Stimulated activated CD8-positive, alpha-beta memory T cell treated with anti-CD3 and anti-CD28 coated beads, Interleukin-2, amount 100 ng/mL, for 48 hours (primary cell): ENCODE results near the gene MBNL1.

ENCODE experiments used
- DNase-seq, 2 donors: peaks; one replicate each; pipeline ENCODE4 v3.0.0-alpha.2; 2020; ENCODE audit warnings: low read depth in 2 of 2

The MBNL1 gene

DNA sequence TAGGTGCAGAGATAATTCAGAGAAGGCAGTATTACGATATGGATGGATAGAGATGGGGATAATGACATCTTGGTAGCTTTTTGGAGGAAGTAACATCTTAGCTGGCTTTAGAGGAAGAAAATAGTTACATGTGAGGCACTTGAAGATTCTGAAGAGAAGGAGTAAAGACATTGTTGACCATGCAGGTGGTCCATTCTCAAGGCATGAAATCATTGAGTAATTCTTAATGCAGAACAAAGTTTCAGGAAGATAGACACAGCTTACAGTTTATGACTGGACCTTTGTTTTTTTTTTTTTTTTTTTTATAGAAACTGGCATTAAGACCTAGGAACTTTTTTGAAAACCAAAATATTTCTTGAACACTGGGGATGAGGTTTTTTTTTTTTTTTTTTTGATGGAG lies 28.2 kb downstream of the MBNL1 start:
- DNase-seq, result no peak

DNA sequence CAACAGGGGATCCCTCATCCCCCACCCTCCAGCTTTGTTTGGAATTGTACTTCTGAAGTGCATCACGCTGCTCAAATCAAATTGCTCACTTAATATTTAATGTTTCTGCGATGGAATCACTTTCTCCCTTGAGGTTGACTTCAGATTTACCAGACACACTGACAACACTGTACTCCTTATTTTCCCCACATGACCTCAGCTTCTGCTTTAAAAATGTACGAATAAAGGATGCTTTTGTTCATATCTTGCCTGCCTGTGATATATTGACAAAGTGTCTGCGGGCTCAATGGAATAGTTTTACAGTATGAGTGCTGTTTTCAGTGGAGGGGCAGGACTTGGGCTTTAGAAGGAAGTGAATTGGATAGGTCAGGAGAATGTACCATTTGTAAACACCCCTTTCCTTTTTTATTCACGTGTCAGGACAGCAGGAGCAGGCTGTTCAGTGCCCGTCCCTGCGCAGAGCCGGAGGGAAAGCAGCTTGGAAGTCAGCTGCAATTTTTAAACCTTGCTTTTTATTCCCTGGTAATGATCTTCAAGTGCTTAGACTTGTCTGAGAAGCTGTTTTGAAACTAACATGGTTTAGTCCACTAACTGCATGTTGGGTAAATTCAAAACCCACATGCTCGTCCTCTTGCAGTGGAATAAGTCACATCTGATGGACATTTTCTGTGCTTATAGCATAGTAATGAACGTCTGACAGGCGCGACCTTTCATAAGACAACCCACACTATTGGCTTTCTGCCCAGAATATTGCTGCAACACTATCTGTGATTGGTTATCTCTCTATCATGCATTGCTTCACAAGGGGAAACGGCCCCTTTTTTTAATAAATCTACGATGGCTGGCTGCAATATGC lies 29.9 kb downstream of the MBNL1 start:
- no peak for DNase-seq

GRCh38 chr3:152299249-152299976 lies 30.7 kb downstream of the MBNL1 start:
- no peak for DNase-seq

DNA sequence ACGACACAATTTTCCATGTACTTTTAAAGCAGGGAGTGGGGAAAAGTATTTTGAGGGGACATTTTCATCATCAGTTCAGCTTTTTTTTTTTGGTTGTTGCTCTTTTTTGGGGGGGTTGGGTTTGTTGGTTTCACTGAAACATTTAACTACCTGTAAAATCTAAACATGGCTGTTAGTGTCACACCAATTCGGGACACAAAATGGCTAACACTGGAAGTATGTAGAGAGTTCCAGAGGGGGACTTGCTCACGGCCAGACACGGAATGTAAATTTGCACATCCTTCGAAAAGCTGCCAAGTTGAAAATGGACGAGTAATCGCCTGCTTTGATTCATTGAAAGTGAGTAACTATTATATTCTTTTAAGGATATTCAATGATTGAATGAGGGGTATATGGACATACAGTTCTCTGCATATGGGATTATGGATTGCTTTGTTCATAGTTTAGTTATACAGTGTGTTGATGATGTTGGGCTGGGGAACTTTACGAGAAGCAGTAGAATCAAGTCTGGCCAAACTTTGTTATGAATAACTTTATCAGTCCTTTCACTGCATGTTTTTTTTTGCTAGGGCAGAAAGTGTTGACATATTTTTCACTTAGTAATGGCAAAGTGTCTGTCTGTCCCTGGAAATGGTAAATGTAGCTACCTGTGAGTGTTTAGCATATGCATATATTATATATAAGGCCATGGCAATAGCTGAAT lies 31.5 kb downstream of the MBNL1 start:
- no peak for DNase-seq

DNA sequence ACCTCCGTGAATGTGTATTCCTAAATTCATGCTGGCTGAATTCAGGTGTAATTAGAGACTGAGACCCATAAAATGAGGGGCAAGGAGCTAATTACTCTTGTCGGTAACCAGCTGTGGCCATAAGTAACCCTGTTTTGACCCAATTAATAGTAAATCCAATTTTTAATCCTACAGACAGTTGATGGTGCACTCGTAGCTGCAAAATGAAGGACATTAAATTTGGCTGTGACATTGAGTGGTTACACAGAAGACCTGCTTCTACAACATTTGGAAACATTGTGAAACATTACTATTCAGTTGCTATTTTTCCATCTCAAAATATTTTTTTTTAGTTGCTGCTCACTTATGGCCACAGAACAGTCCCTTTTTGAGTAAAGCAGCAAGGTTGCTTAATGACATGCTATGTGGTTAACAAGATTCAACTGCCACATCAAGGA lies 33.0 kb downstream of the MBNL1 start:
- DNase-seq, result no peak

DNA sequence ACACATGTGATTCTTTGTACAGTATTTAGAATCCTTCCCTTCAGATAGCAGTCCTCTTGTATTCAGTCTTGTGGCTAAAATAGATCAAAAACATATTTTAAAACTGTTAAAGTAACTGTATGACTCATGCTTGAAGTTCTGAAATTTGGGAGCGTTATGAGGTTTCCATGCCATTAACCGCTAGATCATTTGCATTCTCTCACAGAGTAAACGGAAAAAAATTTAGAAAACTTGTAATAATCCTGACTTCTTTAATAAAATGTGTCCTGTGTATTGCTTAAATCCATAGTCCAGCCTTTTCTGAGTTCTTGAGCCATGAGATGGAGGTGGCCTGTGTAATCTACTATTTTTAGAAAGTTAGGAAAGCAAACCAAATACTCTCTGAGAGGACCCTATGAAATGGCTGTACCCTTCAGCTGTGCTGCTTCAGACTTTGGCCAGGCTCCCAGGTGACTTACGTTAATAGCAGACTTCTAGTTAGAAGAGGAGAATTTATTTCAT lies 33.8 kb downstream of the MBNL1 start:
- no peak for DNase-seq

- DNase-seq, result no peak
Measured at GRCh38 chr3:152304160-152304559, 35.4 kb downstream of the MBNL1 start.

DNA sequence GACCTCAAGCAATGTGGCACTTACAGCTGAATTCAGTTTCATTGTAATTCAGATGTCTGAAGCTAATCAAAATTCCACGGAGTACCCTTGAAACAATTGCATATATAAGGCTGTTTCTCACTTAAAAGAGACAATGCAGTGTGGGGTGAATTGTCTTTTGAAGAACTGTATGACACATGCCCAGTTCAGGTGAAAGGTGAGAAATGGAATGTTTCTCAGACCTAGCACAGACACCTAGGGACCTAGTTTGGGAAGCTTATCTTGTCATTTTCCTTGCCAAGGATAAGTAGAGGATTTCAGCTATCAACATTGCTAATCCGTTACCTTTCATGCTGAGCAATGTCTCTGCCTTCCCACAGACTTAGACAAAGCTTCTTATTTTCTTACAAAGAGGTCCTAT lies 36.3 kb downstream of the MBNL1 start:
- no peak for DNase-seq

- no peak for DNase-seq
Measured at GRCh38 chr3:152307829-152308474, 39.2 kb downstream of the MBNL1 start.

DNA sequence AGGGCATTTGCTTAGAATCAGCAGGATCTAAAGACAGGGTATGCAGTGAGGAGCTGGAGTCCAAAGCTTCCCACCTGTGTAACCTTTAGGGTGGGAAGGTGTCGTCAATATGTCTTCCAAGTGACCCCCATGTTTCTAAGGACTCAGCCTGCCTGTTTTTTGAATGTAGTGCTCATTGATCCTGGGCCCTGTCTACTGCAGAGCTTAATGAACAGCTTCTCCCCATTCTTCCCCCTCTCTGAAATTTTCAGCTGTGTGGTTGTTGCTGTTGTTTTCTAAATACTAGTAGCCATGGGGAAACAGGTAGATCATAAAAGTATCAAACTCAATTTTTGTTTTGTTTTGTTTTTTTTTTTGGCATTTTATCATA lies 39.7 kb downstream of the MBNL1 start:
- DNase-seq, result no peak

GRCh38 chr3:152309031-152309430 lies 40.3 kb downstream of the MBNL1 start:
- DNase-seq, result no peak

GRCh38 chr3:152309535-152310307 lies 41.0 kb downstream of the MBNL1 start:
- DNase-seq, result no peak

- DNase-seq, result no peak
Measured at GRCh38 chr3:152313430-152313829, 44.7 kb downstream of the MBNL1 start.

- no peak for DNase-seq
Measured at GRCh38 chr3:152313914-152314313, 45.2 kb downstream of the MBNL1 start.

GRCh38 chr3:152314677-152315353 lies 46.1 kb downstream of the MBNL1 start:
- DNase-seq, result no peak

- no peak for DNase-seq
Measured at GRCh38 chr3:152315623-152316022, 46.9 kb downstream of the MBNL1 start.

- no peak for DNase-seq
Measured at GRCh38 chr3:152316318-152316717, 47.6 kb downstream of the MBNL1 start.

- no peak for DNase-seq
Measured at GRCh38 chr3:152317184-152317583, 48.5 kb downstream of the MBNL1 start.

GRCh38 chr3:152317956-152318355 lies 49.2 kb downstream of the MBNL1 start:
- no peak for DNase-seq

GRCh38 chr3:152318512-152318911 lies 49.8 kb downstream of the MBNL1 start:
- no peak for DNase-seq

- DNase-seq, result no peak
Measured at GRCh38 chr3:152319256-152319655, 50.5 kb downstream of the MBNL1 start.
